Measurements from ENCODE around the gene RXRA.

RXRA gene

DNA sequence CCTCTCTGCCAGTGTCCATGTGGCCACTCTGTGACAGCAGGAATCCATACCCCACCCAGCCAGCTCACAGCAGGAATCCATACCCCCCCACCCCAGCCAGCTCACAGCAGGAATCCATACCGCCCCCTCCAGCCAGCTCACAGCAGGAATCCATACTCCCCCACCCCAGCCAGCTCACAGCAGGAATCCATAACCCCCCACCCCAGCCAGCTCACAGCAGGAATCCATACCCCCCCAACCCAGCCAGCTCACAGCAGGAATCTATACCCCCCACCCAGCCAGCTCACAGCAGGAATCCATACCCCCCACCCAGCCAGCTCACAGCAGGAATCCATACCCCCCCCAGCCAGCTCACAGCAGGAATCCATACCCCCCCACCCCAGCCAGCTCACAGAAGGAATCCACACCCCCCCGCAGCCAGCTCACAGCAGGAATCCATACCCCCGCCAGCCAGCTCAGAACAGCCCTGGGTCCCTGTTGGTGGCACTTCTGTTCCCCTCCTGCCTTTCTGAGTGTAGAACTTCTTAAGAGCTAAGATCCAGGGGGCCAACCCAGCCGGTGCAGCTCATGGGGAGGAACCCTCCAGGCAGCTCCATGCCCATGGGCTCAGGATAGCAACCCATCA is 8.4 kb upstream of the RXRA start:
- Histone ChIP-seq H3K36me3 (ENCODE audit: control insufficient read depth in 2 of 2, insufficient read depth in 2 of 2, low read length in 2 of 2) (no peaks in the 10 kb centered on the region), H3K9me3 (ENCODE audit: control insufficient read depth in 2 of 2, low read length in 2 of 2) (peaks cover 0 to 2% of the 10 kb centered on the region in 2 donors), H3K27ac (ENCODE audit: low read depth in 2 of 2, low read length in 2 of 2) (no peak overlapping the region), H3K9ac (ENCODE audit: low read depth in 1 of 2, low read length in 2 of 2) (no peak overlapping the region), H3K4me1 (ENCODE audit: control insufficient read depth in 2 of 2, insufficient read depth in 2 of 2, low read length in 2 of 2) (peaks cover 5 to 6% of the 10 kb centered on the region in 2 donors), H3K27me3 (ENCODE audit: control insufficient read depth in 2 of 2, insufficient read depth in 2 of 2, low read length in 2 of 2) (no peaks in the 10 kb centered on the region), H3K4me3 (ENCODE audit: low read length in 2 of 2) (no peak overlapping the region)

DNA sequence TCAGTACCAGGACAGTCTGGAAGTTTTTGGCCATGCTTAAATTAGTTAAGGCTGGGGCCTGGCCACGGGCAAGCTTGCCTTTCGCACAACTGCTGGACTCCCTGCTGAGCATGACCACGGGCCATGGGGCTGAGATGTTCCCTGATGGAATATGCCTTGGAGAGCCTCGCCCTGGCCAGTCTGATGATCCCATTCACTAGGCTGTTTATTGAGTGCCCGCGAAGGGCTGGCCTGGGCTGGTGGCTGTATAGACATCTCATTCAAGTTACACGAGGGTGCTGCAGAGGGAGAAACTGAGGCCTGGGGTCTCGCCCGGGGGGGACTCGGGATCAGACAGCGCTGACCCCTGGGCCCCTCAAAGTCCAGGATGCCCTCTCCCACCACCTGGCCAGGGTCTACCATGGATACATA is 7.8 kb upstream of the RXRA start:
- no peak overlapping the region for H3K9ac ChIP-seq (ENCODE audit: low read depth in 1 of 2, low read length in 2 of 2)
- H3K9me3 ChIP-seq (ENCODE audit: control insufficient read depth in 2 of 2, low read length in 2 of 2) = peaks cover 0 to 1% of the 10 kb centered on the region in 2 donors
- H3K4me3 ChIP-seq (ENCODE audit: low read length in 2 of 2) = no peak overlapping the region
- H3K27ac ChIP-seq (ENCODE audit: low read depth in 2 of 2, low read length in 2 of 2) = no peak overlapping the region
- no peaks in the 10 kb centered on the region for H3K27me3 ChIP-seq (ENCODE audit: control insufficient read depth in 2 of 2, insufficient read depth in 2 of 2, low read length in 2 of 2)
- H3K4me1 ChIP-seq (ENCODE audit: control insufficient read depth in 2 of 2, insufficient read depth in 2 of 2, low read length in 2 of 2) = peaks cover 6 to 10% of the 10 kb centered on the region in 2 donors
- no peaks in the 10 kb centered on the region for H3K36me3 ChIP-seq (ENCODE audit: control insufficient read depth in 2 of 2, insufficient read depth in 2 of 2, low read length in 2 of 2)

DNA sequence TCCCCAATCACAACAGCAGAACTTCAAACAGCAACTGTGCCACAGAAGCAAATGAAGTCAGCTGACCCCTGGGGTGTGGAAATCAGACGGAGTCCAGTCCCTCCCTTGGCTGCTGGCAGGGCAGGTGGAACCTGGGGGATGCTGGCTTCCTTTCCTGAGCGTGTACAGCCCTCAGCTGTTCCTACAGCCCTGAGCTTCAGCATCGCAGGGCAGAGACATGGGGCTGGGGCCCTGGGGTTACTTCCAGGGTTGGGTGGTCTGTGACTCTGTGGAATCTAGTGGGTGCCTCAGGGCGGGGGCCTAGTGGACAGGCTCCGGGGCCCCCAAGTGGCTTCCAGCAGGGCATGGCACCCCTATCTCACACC is 7.3 kb upstream of the RXRA start:
- no peak overlapping the region for H3K4me3 ChIP-seq (ENCODE audit: low read length in 2 of 2)
- no peaks in the 10 kb centered on the region for H3K27me3 ChIP-seq (ENCODE audit: control insufficient read depth in 2 of 2, insufficient read depth in 2 of 2, low read length in 2 of 2)
- H3K36me3 ChIP-seq (ENCODE audit: control insufficient read depth in 2 of 2, insufficient read depth in 2 of 2, low read length in 2 of 2) = no peaks in the 10 kb centered on the region
- H3K9ac ChIP-seq (ENCODE audit: low read depth in 1 of 2, low read length in 2 of 2) = no peak overlapping the region
- no peak overlapping the region for H3K27ac ChIP-seq (ENCODE audit: low read depth in 2 of 2, low read length in 2 of 2)
- H3K4me1 ChIP-seq (ENCODE audit: control insufficient read depth in 2 of 2, insufficient read depth in 2 of 2, low read length in 2 of 2) = peaks cover 10 to 15% of the 10 kb centered on the region in 2 donors
- no peaks in the 10 kb centered on the region for H3K9me3 ChIP-seq (ENCODE audit: control insufficient read depth in 2 of 2, low read length in 2 of 2)

DNA sequence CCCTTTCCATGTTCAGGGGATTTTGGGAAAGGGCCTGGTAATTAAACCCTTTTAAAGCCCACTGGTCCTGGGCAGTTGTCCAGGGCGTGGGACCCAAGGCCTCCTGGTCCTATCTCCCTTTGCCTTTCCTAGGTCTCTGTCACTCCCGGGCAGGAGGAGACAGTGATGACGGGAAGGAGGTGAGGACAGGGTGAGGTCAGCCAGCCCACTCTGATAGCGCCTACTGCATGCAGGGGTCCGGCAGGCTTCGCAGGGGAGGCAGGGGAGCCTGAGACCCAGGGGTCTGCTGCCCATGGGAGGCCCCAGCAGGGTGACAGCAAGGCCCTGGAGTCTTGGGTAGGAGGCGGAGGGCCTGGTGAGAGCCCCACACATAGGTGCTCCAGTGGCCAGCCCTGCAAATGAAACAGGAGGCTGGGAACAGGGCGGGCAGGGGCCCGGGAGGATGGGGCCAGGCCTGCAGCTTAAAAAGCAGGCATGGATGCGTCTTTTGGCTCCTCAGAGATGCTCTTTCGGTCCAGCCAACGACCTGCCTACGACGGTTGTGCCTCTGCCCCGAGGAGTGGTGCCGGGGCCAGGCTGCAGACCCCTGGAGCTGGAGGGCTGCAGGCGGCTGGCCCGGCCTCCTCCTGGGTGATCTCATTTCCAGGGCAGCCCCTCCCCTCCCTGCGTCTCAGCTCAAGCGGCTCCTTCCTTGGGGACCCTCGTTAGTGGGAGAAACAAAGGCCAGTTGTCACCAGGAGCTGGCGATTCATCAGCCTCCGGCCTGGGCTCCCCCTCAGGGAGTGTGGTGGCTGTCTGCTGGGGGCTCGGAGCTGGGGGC is 6.7 kb upstream of the RXRA start:
- Histone ChIP-seq H3K9ac (ENCODE audit: low read depth in 1 of 2, low read length in 2 of 2) (no peak overlapping the region), H3K36me3 (ENCODE audit: control insufficient read depth in 2 of 2, insufficient read depth in 2 of 2, low read length in 2 of 2) (no peaks in the 10 kb centered on the region), H3K27ac (ENCODE audit: low read depth in 2 of 2, low read length in 2 of 2) (no peak overlapping the region), H3K27me3 (ENCODE audit: control insufficient read depth in 2 of 2, insufficient read depth in 2 of 2, low read length in 2 of 2) (no peaks in the 10 kb centered on the region), H3K4me1 (ENCODE audit: control insufficient read depth in 2 of 2, insufficient read depth in 2 of 2, low read length in 2 of 2) (peaks cover 16 to 21% of the 10 kb centered on the region in 2 donors), H3K4me3 (ENCODE audit: low read length in 2 of 2) (no peak overlapping the region), H3K9me3 (ENCODE audit: control insufficient read depth in 2 of 2, low read length in 2 of 2) (no peaks in the 10 kb centered on the region)

DNA sequence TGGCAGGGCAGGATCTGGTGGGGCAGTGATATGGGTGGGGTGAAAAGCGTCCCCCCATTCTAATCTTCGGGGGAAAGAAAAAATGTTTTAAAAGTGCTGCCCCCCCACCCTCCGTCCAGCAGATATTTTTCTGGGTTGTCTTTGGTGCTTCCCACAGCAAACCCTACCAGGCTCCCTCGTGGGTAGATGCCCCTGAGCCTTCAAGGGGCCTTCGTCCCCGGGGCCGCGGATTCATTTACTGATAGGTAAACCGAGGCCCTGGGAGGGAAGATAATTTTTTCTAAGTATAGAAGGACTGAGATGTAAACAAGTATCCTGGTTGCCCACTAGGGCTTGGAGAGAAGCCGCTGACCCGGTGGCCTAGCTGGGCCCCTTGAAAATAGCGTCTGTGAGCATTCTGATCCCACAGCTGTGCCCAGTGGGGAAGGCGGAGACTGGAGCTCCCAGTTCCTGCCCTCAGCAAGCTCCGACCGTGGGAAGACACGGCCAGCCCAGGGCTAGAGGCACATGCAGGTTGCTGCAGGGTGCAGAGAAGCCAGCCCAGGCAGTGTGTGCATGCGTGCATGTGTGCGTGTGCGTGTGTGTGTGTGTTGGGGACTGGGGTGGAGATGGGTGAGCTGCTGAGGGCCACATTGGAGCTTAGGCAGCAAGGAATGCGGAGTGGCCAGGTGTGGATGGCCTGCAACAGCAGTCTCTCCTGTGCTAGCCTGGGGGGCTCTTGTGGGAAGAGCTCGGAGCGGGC is 6.0 kb upstream of the RXRA start:
- Histone ChIP-seq H3K27ac (ENCODE audit: low read depth in 2 of 2, low read length in 2 of 2) (no peak overlapping the region), H3K9me3 (ENCODE audit: control insufficient read depth in 2 of 2, low read length in 2 of 2) (no peaks in the 10 kb centered on the region), H3K36me3 (ENCODE audit: control insufficient read depth in 2 of 2, insufficient read depth in 2 of 2, low read length in 2 of 2) (no peaks in the 10 kb centered on the region), H3K4me1 (ENCODE audit: control insufficient read depth in 2 of 2, insufficient read depth in 2 of 2, low read length in 2 of 2) (peaks cover 22 to 26% of the 10 kb centered on the region in 2 donors), H3K4me3 (ENCODE audit: low read length in 2 of 2) (no peak overlapping the region), H3K27me3 (ENCODE audit: control insufficient read depth in 2 of 2, insufficient read depth in 2 of 2, low read length in 2 of 2) (no peaks in the 10 kb centered on the region), H3K9ac (ENCODE audit: low read depth in 1 of 2, low read length in 2 of 2) (no peak overlapping the region)

DNA sequence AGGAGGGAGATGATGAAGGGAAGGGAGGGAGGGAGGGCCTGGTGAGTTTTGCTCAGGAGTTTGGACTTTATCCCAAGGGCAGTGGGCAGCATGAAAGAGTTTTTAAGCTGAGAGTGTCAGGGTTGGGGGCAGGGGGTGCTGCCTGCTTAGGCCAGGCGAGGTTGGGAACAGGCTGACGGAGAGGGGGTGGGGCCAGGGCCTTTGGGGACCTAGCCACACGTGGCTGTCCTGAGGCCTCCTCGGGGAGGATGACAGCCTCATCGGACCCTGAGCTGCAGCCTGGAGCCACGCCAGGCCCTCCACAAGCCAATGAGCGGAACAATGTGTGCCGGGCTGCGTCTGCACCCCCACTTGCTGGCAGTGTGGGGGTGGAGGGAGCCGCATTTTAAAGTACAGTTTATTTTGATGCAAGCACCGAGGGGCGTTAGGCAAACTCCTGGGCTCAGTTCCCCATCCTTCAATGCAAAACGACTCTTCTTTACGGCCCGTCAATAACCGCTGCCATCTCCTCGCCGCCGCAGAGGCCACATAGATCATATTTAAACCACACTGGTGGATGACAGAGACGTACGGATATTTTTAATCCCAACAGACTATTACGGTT is 5.3 kb upstream of the RXRA start:
- H3K27me3 ChIP-seq (ENCODE audit: control insufficient read depth in 2 of 2, insufficient read depth in 2 of 2, low read length in 2 of 2) = no peaks in the 10 kb centered on the region
- H3K9ac ChIP-seq (ENCODE audit: low read depth in 1 of 2, low read length in 2 of 2) = no peak overlapping the region
- peaks cover 22 to 26% of the 10 kb centered on the region in 2 donors for H3K4me1 ChIP-seq (ENCODE audit: control insufficient read depth in 2 of 2, insufficient read depth in 2 of 2, low read length in 2 of 2)
- no peaks in the 10 kb centered on the region for H3K36me3 ChIP-seq (ENCODE audit: control insufficient read depth in 2 of 2, insufficient read depth in 2 of 2, low read length in 2 of 2)
- H3K4me3 ChIP-seq (ENCODE audit: low read length in 2 of 2) = no peak overlapping the region
- H3K27ac ChIP-seq (ENCODE audit: low read depth in 2 of 2, low read length in 2 of 2) = no peak overlapping the region
- no peaks in the 10 kb centered on the region for H3K9me3 ChIP-seq (ENCODE audit: control insufficient read depth in 2 of 2, low read length in 2 of 2)

DNA sequence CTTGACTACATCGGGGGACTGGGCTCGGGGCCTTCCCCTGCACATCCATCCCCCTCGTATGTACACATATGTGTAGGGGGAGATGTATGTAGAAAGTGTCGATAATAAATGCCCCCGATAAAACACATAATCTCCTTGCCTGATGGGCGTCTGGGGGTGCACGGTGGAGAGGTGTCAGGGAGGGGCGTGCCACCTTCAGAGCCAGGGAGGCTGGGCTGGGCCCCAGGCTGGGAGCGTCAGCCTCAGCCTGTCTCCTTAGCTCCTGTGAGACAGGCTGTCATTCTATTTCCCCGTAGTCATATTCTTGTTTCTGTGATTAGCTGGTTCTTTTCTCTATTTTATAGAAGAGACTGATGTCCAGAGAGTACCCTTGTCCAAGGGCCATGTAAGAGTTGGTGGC is 4.7 kb upstream of the RXRA start:
- Histone ChIP-seq H3K4me3 (ENCODE audit: low read length in 2 of 2) (no peak overlapping the region), H3K9ac (ENCODE audit: low read depth in 1 of 2, low read length in 2 of 2) (no peak overlapping the region), H3K4me1 (ENCODE audit: control insufficient read depth in 2 of 2, insufficient read depth in 2 of 2, low read length in 2 of 2) (peaks cover 20 to 26% of the 10 kb centered on the region in 2 donors)

DNA sequence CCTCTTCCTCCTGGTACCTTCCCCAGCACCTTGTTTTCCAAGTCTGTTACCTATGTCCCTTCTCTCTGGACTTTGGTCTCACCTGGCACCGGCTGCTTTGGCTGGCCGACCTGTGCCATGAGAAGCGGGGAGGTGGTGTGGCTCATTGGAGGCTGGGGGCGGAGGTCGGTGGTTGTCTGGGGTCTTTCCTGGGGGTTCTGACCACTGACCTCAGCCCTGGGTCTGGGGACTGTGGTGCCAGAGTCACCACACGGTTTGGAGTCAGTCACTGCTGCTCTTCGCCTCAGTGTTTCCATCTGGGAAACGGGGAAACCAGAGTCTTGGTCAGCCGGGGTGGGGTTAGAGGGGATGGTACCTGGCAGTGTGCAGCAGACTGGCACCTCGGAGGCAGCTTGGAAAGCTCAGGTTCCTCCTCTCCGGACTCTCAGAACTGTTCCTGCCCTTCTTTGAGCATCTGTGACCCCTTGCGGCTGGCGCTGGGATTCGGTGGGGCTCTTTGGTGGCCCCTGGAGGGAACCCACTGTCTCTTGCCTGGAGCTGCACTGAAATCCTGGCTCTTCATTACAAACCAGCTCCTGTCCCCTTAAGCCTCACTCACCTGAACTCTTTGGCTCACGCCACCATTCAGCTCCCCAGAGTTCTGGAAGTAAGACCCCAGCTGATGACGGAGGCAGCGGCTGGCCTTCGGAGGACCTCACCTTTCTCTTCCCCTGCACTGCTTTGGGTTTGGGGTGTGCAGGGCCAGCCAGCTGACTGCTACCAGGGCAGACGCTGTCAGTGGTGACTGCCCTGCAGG is 4.1 kb upstream of the RXRA start:
- Histone ChIP-seq H3K4me1 (ENCODE audit: control insufficient read depth in 2 of 2, insufficient read depth in 2 of 2, low read length in 2 of 2) (peaks cover 20 to 26% of the 10 kb centered on the region in 2 donors), H3K9me3 (ENCODE audit: control insufficient read depth in 2 of 2, low read length in 2 of 2) (no peaks in the 10 kb centered on the region), H3K27ac (ENCODE audit: low read depth in 2 of 2, low read length in 2 of 2) (no peak overlapping the region), H3K9ac (ENCODE audit: low read depth in 1 of 2, low read length in 2 of 2) (no peak overlapping the region), H3K27me3 (ENCODE audit: control insufficient read depth in 2 of 2, insufficient read depth in 2 of 2, low read length in 2 of 2) (no peaks in the 10 kb centered on the region), H3K4me3 (ENCODE audit: low read length in 2 of 2) (no peak overlapping the region), H3K36me3 (ENCODE audit: control insufficient read depth in 2 of 2, insufficient read depth in 2 of 2, low read length in 2 of 2) (no peaks in the 10 kb centered on the region)

More for the DNA sequence above, 4.7 kb upstream of the RXRA start:
- no peak overlapping the region for H3K27ac ChIP-seq (ENCODE audit: low read depth in 2 of 2, low read length in 2 of 2)
- no peaks in the 10 kb centered on the region for H3K9me3 ChIP-seq (ENCODE audit: control insufficient read depth in 2 of 2, low read length in 2 of 2)
- H3K27me3 ChIP-seq (ENCODE audit: control insufficient read depth in 2 of 2, insufficient read depth in 2 of 2, low read length in 2 of 2) = no peaks in the 10 kb centered on the region
- H3K36me3 ChIP-seq (ENCODE audit: control insufficient read depth in 2 of 2, insufficient read depth in 2 of 2, low read length in 2 of 2) = no peaks in the 10 kb centered on the region

DNA sequence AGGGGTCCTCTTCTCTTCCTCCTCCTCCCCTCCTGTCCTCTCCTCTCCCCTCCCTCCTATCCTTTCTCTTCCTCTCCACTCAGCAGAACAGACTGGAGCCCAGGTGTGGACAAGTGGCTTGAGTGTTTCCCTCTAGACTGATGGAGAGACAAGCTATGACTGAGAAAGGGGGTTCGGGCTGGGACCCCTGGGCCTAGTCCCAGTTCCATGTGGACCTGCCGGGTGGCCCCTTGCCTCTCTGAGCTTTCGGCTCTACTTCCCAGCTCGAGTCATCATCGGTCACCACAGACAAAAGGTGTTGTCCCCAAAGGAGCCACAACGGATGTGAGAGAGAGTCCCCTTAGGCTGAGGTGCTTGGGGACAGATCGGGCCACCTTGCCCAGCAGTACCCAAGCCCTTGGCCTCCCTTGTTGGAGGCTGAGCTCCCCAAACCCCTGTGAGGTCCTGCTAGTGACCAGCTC is 3.4 kb upstream of the RXRA start:
- Histone ChIP-seq H3K36me3 (ENCODE audit: control insufficient read depth in 2 of 2, insufficient read depth in 2 of 2, low read length in 2 of 2) (no peaks in the 10 kb centered on the region), H3K9me3 (ENCODE audit: control insufficient read depth in 2 of 2, low read length in 2 of 2) (no peaks in the 10 kb centered on the region), H3K4me1 (ENCODE audit: control insufficient read depth in 2 of 2, insufficient read depth in 2 of 2, low read length in 2 of 2) (peaks cover 24 to 33% of the 10 kb centered on the region in 2 donors), H3K27me3 (ENCODE audit: control insufficient read depth in 2 of 2, insufficient read depth in 2 of 2, low read length in 2 of 2) (no peaks in the 10 kb centered on the region), H3K4me3 (ENCODE audit: low read length in 2 of 2) (no peak overlapping the region), H3K27ac (ENCODE audit: low read depth in 2 of 2, low read length in 2 of 2) (no peak overlapping the region), H3K9ac (ENCODE audit: low read depth in 1 of 2, low read length in 2 of 2) (no peak overlapping the region)
